NCI-H460 (cell line): ENCODE data around the gene PDPN. TPM values are rescaled to one million over a fixed set of nuclear protein-coding genes. Genes with fewer than 3 reads are reported as not detected.

Source experiments
- small RNA-seq, 2 experiments: library from RNA; depleted of rRNA; stranded (forward); fragments of <200 nt; gene quantifications; one replicate each; pipeline ENCODE3, GENCODE V24; 2014
- total RNA-seq: library from RNA; depleted of rRNA; stranded (reverse); fragments of >200 nt; shearing (Covaris generic); gene quantifications from 2 replicates; pipeline ENCODE4 v1.2.3, GENCODE V29; 2014; rRNA removed

PDPN gene
- total RNA-seq, 1 experiment from 2014 or later: not detected

Small RNA genes lying within 50 kb of the gene (small RNA-seq; reads per million reads assigned to genes)
- gene RNA5SP41: 0 to 0.02 reads per million in 2 experiments

Other genes starting within 250 kb of the PDPN start
- not detected in 2 replicates for gene PRAMEF14, start 236.7 kb upstream of the PDPN start, total RNA-seq
- gene PRAMEF19, start 211.9 kb upstream of the PDPN start, total RNA-seq: not detected in 2 replicates
- not detected in 2 replicates for gene PRAMEF17, start 194.2 kb upstream of the PDPN start, total RNA-seq
- 0.05 TPM in 1 of 2 replicates, not detected in the other for gene PRAMEF20, start 173.4 kb upstream of the PDPN start, total RNA-seq
- gene LRRC38, start 69.8 kb upstream of the PDPN start, total RNA-seq: not detected in 2 replicates
- 7.0 and 7.2 TPM in 2 replicates for gene PRDM2, start 116.4 kb downstream of the PDPN start, total RNA-seq